ENCODE measurements around the gene DAP3. TPM values are rescaled to one million over a fixed set of nuclear protein-coding genes. Genes with fewer than 3 reads are reported as not detected.
"Not testable (repeated sequence)": the region's sequence is repeated elsewhere in the genome, so short reads cannot be mapped to it uniquely, and the experiment has no call there.

The DAP3 gene
- total and polyA plus RNA-seq, 9 of the 15 experiments (the other 6 are each of a cell fraction or from before 2014, with no cell fraction given) = 155 to 484 (median 298) TPM

DNA sequence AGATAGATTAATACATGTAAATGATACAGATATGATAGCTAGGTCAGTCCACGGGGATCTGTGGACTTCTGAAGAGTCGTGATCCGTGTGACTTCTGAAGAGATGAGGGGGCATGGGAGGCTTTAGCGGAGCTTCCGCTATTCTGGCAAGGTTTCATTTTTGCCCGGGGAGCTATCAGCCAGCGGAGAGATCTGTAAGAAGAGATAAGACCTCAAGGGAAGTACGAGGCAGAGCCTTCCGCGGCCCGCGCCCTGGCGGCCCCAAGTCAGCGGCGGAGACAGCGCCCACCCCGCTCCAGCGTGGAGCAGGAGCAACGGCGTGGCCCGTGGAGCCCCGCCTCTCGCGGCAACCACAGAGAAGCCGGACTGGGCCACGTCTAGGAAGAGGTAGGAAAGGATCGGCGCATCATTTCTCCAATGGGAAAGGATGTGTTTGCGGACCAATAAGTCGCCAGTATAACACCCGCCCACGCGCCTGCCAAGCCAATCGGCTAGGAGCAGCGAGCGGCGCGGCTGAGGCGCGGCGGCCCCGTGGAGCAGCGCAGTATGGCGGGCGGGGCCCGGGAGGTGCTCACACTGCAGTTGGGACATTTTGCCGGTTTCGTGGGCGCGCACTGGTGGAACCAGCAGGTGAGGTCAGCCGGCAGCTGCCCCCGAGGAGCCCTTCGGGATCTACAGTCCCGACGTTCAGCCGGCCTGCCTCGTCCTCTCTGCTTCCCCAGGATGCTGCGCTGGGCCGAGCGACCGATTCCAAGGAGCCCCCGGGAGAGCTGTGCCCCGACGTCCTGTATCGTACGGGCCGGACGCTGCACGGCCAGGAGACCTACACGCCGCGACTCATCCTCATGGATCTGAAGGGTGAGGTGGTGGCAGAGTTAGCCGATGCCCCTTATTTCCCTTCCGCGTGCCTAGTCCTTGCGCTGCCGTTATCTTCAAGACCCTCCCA is 56.7 kb downstream of the DAP3 start (continued):
- TF ChIP-seq, protein P1, sequence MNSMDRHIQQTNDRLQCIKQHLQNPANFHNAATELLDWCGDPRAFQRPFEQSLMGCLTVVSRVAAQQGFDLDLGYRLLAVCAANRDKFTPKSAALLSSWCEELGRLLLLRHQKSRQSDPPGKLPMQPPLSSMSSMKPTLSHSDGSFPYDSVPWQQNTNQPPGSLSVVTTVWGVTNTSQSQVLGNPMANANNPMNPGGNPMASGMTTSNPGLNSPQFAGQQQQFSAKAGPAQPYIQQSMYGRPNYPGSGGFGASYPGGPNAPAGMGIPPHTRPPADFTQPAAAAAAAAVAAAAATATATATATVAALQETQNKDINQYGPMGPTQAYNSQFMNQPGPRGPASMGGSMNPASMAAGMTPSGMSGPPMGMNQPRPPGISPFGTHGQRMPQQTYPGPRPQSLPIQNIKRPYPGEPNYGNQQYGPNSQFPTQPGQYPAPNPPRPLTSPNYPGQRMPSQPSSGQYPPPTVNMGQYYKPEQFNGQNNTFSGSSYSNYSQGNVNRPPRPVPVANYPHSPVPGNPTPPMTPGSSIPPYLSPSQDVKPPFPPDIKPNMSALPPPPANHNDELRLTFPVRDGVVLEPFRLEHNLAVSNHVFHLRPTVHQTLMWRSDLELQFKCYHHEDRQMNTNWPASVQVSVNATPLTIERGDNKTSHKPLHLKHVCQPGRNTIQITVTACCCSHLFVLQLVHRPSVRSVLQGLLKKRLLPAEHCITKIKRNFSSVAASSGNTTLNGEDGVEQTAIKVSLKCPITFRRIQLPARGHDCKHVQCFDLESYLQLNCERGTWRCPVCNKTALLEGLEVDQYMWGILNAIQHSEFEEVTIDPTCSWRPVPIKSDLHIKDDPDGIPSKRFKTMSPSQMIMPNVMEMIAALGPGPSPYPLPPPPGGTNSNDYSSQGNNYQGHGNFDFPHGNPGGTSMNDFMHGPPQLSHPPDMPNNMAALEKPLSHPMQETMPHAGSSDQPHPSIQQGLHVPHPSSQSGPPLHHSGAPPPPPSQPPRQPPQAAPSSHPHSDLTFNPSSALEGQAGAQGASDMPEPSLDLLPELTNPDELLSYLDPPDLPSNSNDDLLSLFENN (IDR thresholded peaks at IDR 0.05; ENCODE audit: low read depth in 2 of 2, low read length in 2 of 2) = 0 out of 4 replicates have a peak, but pooled peaks of 1 of the 2 experiments have one; percentile 30
- TF ChIP-seq ATF1 (CRISPR knock-in tag; IDR thresholded peaks at IDR 0.05); MYNN (CRISPR knock-in tag; IDR thresholded peaks at IDR 0.05); JUN (CRISPR knock-in tag; IDR thresholded peaks at IDR 0.05; ENCODE audit: borderline replicate concordance): not testable (repeated sequence)
- TF ChIP-seq ATF1 (tag; IDR thresholded peaks at IDR 0.05) (peak; percentile 73), MTA1 (IDR thresholded peaks at IDR 0.05; ENCODE audit: borderline replicate concordance) (peak; percentile 35; the same call in 1 of the 2 replicates), CHD2 (IDR thresholded peaks at IDR 0.05; ENCODE audit: low read depth, low read length) (peak; percentile 79; the same call in 1 of the 2 replicates), MYNN (IDR thresholded peaks at IDR 0.05) (peak; percentile 19; the same call in 1 of the 2 replicates), MBD2 (IDR thresholded peaks at IDR 0.05; ENCODE audit: borderline replicate concordance, low read depth) (peak; percentile 54; the same call in 1 of the 2 replicates), TBP (optimal IDR thresholded peaks at IDR 0.05; ENCODE audit: low read depth, low read length) (peak; percentile 51), CXXC5 (CRISPR knock-in tag; IDR thresholded peaks at IDR 0.05) (peak; percentile 95), HDAC1 (IDR thresholded peaks at IDR 0.05) (peak in 1 of 2 experiments; percentile 76; a peak in 2 of 4 replicates), CTBP1 (IDR thresholded peaks at IDR 0.05; ENCODE audit: borderline replicate concordance) (peak; percentile 67), RB1 (IDR thresholded peaks at IDR 0.05; ENCODE audit: low read depth) (0 out of 2 replicates have a peak, but pooled peaks have one; percentile 38), SUPT5H (IDR thresholded peaks at IDR 0.05) (peak; percentile 81), ETV5 (CRISPR knock-in tag; IDR thresholded peaks at IDR 0.05; ENCODE audit: low read depth) (peak; percentile 42; the same call in 1 of the 2 replicates), HDAC2 (IDR thresholded peaks at IDR 0.05) (peak; percentile 33; the same call in 1 of the 2 replicates), EGR1 (conservative IDR thresholded peaks at IDR 0.05) (peak; percentile 88), JUN (IDR thresholded peaks at IDR 0.05; ENCODE audit: borderline replicate concordance, low read depth, low read length) (peak; percentile 6; the same call in 1 of the 2 replicates), SIN3A (IDR thresholded peaks at IDR 0.05; ENCODE audit: borderline replicate concordance in 2 of 2, control insufficient read depth in 1 of 2, low read depth in 2 of 2, low read length in 2 of 2) (peak in 1 of 2 experiments; percentile 89; a peak in 2 of 4 replicates), SMARCE1 (IDR thresholded peaks at IDR 0.05) (peak; percentile 85)
- TF ChIP-seq, protein P2, sequence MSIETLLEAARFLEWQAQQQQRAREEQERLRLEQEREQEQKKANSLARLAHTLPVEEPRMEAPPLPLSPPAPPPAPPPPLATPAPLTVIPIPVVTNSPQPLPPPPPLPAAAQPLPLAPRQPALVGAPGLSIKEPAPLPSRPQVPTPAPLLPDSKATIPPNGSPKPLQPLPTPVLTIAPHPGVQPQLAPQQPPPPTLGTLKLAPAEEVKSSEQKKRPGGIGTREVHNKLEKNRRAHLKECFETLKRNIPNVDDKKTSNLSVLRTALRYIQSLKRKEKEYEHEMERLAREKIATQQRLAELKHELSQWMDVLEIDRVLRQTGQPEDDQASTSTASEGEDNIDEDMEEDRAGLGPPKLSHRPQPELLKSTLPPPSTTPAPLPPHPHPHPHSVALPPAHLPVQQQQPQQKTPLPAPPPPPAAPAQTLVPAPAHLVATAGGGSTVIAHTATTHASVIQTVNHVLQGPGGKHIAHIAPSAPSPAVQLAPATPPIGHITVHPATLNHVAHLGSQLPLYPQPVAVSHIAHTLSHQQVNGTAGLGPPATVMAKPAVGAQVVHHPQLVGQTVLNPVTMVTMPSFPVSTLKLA (conservative IDR thresholded peaks at IDR 0.05) = peak; percentile 88 to 95
- TF ChIP-seq, protein P3, sequence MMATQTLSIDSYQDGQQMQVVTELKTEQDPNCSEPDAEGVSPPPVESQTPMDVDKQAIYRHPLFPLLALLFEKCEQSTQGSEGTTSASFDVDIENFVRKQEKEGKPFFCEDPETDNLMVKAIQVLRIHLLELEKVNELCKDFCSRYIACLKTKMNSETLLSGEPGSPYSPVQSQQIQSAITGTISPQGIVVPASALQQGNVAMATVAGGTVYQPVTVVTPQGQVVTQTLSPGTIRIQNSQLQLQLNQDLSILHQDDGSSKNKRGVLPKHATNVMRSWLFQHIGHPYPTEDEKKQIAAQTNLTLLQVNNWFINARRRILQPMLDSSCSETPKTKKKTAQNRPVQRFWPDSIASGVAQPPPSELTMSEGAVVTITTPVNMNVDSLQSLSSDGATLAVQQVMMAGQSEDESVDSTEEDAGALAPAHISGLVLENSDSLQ (IDR thresholded peaks at IDR 0.05) = peak; percentile 86
